Subcutaneous adipose tissue (tissue), 4 donors: Measurements from ENCODE around the gene IL1RAPL1. TPM values are rescaled to one million over a fixed set of nuclear protein-coding genes. Genes with fewer than 3 reads are reported as not detected.

Source experiments
- total RNA-seq, 4 donors: library from RNA; depleted of rRNA; stranded (reverse); fragments of >200 nt; gene quantifications; one replicate each; pipeline ENCODE4 v1.1.0, GENCODE V29; 2016
- TF ChIP-seq, protein P1 (sequence below): fragments of 450-650 bp; IDR thresholded peaks from one replicate; pipeline ENCODE4 v1.5.1; 2016; ENCODE audit warnings: low read depth, mild to moderate bottlenecking, control low read depth, antibody characterized with exemption, moderate library complexity

Gene IL1RAPL1
- total RNA-seq, 4 donors from 2014 or later: 0.66 TPM; not detected in 3

DNA sequence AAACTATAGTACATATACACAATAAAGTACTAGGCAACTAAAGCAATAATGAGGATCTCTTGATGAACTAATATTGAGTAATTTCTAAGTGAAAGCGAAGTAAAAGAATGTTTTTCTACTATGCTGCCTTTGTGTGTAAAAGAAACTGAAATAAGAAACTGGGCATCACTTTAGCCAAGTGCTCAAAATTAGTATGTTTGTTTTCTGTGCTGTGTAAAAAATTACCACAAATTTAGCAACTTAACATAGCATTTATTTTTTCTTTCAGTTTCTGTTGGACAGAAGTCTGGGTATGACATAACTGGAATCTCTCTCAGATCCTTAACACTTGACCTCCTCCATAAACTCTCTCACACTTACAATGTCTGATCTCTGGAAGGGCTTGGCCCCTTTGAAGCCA, 941.0 kb downstream of the IL1RAPL1 start:
- TF ChIP-seq, protein P1, sequence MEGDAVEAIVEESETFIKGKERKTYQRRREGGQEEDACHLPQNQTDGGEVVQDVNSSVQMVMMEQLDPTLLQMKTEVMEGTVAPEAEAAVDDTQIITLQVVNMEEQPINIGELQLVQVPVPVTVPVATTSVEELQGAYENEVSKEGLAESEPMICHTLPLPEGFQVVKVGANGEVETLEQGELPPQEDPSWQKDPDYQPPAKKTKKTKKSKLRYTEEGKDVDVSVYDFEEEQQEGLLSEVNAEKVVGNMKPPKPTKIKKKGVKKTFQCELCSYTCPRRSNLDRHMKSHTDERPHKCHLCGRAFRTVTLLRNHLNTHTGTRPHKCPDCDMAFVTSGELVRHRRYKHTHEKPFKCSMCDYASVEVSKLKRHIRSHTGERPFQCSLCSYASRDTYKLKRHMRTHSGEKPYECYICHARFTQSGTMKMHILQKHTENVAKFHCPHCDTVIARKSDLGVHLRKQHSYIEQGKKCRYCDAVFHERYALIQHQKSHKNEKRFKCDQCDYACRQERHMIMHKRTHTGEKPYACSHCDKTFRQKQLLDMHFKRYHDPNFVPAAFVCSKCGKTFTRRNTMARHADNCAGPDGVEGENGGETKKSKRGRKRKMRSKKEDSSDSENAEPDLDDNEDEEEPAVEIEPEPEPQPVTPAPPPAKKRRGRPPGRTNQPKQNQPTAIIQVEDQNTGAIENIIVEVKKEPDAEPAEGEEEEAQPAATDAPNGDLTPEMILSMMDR: no peak

DNA sequence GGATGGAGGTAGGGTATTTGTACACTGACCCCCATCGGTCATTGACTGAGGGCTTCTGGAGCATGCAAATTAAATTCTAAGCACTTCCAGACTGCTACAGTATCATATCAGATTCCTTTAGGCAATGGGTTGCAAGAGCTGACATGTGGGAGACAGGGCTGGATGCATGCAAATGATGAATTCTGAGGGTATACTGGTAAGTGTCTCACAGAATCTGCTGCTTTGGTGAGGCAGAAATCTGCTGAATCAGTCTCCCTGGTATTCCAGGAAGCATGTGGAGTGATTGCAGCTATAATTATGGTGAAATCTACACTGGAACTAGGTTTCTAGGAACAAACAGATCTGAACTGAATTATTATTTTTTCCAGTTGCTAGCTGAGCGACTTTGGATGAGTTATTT, 943.3 kb downstream of the IL1RAPL1 start:
- TF ChIP-seq, protein P1: no peak

DNA sequence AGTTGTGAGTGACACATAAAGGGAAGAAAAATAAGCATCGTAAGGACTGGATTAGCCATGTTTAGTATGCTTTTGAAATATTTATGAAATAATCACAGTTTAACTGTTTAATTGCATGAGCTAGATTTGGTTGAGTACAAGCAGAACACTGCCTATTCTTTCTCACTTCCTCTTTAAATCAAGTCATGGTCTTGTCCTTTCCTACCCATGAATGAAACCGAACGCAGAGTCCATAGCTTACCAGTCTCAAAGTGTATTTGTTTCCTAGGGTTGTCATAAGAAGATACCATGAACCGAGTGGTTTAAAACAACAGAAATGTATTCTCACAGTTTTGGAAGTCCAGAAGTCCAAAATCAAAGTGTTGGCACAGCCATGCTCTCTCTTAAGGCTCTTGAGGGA, 944.1 kb downstream of the IL1RAPL1 start:
- TF ChIP-seq, protein P1: no peak

DNA sequence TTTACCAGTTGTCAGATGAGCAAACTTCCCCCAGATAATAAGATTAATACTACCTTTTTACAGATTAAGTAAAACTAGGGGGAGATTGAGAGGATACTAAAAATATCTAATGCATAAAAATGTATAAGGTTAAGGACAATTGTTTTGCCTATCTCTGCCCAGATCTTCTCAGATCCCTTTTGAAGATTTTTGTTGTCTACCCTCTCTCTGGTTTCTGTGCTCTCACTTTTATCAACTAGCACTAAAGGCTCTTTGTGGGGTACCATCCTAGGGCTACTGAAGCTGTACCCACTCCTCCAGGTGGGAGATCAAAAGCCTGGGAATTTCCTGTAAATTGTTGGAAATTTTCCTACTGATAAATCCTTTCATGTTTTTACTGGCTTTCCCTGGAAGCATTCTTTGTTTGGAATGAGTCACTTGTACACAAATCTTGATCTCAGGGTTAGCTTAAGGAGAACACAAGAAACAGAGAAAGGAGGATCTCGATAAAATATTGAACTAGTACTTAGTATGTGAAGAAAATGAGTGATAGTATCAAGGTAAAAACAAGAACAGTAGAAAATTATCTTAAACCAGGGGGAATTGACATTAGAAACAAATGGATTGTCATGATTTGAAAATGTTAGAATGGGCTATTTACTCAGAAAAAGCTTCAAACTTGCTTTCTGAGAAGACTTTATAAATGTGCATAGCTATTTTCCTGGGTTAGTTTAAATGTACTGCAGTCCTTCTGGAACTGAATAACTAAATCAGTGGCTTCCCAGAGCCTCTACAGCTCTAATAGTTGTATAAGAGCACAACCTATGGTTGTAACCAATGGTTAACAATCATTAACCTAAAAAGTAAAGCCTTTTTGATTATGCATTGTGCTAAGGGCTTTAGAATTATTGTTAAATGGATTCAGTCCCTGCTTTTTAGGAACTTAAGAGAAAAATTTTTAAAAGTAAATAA, 948.2 kb downstream of the IL1RAPL1 start:
- TF ChIP-seq, protein P1: no peak

DNA sequence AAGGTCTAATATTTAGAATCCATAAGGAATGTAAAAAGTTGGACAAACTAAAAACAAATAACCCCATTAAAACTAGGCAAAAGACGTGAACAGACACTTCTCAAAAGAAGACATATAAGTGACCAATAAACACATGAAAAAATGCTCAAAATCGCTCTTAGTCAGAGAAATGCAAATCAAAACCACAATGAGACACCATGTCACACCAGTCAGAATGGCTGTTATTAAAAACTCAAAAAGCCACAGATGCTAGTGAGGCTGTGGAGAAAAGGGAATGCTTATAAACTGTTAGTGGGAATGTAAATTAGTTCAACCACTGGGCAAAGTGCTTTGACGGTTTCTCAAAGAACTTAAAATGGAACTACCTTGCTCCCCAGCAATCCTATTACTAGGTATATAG, 953.8 kb downstream of the IL1RAPL1 start:
- TF ChIP-seq, protein P1: no peak

DNA sequence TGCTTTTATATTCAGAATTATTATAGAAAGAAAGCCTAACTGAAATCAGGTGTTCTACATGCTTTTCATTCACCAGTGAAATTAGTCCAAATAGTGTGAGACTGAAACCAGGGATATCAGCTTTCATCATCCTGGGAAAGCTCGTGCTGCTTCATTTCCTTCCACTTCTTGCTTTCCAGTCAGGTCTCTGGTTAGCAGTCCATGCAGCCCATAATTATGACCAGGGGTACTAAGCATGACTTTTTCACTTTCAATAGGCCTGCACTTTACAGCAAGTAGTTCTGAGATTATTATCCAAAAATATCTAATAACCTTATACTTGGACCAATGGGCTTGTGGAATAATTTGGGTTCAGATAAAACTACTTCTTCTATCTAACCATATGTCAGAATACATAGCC, 954.9 kb downstream of the IL1RAPL1 start:
- TF ChIP-seq, protein P1: no peak

DNA sequence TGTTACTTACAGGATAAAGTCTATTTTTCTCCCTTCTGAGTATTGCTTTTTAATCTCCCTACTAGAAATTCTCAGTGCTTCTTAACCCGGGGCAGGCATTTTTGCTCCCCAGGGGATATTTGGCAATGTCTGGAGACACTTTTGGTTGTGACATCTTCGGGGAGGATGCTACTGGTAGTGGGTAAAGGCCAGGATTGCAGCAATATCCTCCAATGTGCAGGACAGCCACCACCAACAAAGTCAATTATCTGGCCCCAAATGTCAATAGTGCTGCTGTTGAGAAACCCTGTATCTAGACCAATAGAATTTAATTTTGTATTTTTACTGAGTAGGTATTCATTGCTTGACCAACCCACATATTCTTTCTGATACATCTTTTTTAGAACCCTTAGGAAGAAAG, 958.6 kb downstream of the IL1RAPL1 start:
- TF ChIP-seq, protein P1: no peak
